Measurements from ENCODE around the gene C2CD2.

C2CD2 gene

GRCh38 chr21:41861255-41861654 is 92.6 kb downstream of the C2CD2 start:
- no peak for DNase-seq

GRCh38 chr21:41859297-41859980 is 94.4 kb downstream of the C2CD2 start:
- DNase-seq, result no peak

- DNase-seq, result no peak
These were observed 95.1 kb downstream of the C2CD2 start for GRCh38 chr21:41858466-41859296.

- no peak for DNase-seq
These were observed 96.0 kb downstream of the C2CD2 start for GRCh38 chr21:41857771-41858300.

- no peak for DNase-seq
These were observed 97.2 kb downstream of the C2CD2 start for GRCh38 chr21:41856572-41856971.

DNA sequence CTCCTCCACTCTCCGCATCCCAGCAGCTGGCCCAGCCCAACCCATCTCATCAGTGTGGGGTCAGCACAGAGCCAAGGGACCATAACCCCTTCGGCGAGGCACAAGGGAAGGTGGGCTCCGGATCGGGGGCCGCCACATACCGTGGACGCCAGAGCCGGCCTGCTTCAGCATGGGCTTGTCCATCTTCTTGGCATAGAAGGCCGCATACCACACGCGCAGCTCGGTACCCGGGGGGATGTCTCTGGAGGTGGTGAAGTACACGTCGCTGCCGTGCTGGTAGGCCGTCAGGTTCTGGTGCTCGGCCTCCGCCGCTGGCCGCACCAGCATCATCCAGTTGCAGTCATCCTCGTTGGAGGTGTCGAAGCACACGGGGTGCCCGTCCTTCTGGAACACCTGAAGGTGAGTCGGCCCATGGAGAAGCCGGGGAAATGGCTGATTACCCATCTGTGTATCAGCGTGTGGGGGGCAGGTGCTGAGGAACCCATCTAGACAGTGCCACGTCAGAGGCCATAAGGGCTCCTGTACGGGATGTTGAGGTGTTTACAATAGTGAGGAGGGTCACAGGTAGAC is 99.3 kb downstream of the C2CD2 start:
- no peak for DNase-seq

DNA sequence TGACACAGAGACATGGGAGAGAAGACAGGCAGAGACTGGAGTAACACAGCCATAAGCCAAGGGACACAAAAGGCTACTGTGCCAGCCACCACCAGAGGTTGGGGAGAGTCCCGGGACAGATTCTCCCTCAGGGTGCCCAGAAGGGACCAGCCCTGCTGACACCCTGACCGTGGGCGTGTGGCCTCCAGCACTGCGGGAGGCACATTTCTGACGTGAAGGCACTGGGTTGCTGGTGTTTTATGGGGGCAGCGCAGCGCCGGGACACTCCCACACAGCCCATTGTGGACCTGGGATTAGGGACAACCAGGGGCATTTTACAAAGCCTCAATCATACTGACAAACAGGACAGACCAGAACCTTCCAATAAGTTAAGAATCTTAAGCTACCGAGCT is 100.9 kb downstream of the C2CD2 start:
- DNase-seq, result no peak

DNA sequence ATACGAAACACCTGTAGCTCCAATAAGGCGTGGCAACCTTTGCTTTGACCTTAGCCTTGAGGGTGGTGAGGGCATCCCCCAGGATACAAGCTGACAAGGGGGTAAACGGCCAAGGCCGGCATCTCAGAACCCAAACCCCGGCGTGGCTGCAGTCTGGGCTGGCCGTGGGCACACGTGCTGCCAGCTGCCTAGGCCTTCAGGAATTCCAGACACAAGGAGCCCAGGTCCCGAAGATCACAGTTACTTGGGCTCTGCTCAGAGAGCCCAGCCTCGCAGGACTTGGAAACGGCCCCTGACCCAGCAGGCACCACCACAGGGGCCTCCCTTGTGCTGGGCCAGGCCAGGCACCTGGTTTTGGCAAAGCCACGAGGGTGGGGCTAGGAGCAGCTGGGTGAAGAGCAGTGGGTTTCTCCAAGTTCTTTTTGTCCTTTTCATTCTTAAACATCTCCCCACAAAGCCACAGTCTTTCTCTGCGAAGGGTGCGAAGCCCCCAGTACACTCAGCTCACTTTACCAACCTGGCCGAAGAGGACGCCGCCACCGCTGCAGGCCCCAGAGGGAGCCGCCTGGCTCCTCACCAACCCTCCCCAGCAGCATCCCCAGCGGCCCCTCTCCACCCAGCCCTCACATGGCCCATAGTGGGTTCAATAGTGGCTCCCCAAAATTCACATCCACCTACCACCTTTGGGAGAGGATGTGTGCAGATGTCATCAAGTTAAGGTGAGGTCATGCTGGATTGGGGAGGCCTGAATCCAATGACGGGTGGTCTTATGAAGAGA is 101.5 kb downstream of the C2CD2 start:
- DNase-seq, result no peak

DNA sequence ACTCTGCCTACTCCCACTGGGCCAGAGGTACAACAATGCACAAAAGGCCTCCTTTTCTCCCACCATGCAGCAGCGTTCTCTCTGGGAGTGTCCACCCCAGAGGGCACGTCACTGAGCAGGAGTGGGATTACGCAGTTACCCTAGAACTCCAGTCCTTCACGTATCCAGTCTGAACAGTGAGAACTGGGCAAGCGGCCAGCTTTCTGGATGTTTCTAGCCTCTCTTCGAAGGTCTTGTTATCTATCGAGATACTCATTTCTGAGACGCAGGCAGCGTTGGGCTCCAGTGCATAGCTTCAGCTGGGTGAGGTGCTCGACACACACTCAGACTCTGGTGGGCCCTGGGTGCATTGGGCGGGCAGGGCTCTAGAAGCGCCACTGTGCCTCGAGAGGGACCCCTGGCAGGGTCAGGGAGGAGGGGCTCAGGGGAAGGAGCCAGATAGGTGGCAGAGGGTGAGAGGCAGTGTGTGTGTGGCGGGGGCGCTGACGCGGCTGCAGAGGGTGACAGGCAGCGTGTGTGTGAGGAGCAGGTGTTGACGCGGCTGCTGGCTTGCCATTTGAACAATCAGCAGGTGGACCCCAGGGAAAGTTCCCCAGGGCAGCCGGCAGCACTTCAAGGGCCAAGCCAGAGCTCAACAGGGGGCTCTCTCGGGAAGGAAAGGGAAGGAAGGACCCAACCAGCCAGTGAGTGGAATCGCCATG is 102.6 kb downstream of the C2CD2 start:
- DNase-seq, result no peak

DNA sequence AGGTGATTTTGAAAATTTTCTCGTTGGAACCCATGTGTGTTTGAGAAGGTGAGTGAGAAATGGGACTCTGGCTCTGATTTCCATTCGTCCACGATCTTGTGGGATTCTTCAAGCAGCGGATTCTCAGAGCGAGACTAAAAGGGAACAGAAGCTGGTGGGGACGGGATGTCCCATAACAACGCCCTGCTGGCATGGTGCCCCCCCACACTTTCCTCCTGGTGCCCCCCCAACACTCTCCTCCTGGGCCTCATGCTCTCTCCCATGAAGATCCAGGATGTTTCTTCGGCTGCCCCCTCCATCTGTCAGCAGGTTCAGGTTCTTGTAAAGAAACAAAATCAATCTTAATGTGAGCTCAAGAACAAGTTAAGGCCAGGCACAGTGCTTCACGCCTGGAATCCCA is 103.7 kb downstream of the C2CD2 start:
- DNase-seq, result no peak

DNA sequence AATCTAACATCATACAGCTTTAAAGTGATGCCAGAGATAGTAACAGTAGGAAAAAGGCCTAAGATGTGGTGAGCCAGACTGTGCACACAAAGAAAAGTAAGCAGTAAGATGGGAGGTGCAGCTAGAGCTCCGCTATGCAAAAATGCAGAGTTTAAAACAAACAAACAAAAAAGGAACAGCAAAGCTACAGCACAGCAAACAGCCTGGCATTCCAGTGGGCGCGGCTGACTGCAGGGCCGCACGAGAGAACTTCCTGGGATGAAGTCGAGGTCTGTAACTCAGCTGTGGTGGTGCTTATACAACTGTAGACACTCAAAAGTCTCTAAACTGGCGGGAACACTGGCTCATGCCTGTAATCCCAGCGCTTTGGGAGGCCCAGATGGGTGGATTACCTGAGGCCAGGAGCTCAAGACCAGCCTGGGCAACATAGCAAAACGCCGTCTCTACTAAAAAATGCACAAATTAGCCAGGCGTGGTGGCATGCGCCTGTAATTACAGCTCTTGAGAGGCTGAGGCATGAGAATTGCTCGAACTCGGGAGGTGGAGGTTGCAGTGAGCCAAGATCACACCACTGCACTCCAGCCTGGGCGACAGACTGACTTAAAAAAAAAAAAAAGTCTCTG is 104.7 kb downstream of the C2CD2 start:
- DNase-seq, result no peak

- no peak for DNase-seq
These were observed 105.3 kb downstream of the C2CD2 start for GRCh38 chr21:41848533-41848932.

DNA sequence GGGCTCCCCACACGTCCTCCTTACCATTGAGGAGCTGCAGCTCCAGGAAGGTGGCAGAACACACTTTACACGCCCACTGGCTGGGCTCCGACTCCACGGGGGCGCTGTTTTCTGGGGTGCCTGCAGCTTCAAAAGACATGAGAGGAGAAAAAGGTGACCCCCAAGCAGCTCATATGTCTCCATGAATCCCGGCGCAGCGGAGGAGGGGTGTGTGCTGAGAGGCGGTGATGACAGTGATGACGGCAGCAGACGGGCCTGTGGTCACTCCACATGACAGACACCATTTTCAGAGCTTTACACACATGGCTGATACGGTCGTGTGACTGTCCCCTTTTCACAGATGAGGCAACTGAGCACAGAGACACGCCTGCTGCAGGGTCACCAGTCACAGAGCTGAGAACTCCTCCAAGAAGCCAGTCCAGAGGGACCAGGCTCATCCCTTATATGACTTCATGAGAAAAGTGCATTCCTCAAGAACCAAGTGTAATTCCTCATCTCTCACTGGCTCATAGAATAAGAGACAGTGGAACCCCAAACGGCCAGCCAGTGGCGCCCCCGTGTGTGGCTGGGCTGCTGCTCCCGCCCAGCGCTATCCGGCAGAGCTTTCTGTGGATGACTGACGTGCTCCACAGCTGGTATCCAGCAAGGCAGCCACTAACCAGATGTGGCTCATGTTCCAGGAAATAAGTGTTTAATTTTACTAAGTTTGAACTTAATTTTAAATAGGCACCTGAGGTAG is 106.6 kb downstream of the C2CD2 start:
- no peak for DNase-seq

DNA sequence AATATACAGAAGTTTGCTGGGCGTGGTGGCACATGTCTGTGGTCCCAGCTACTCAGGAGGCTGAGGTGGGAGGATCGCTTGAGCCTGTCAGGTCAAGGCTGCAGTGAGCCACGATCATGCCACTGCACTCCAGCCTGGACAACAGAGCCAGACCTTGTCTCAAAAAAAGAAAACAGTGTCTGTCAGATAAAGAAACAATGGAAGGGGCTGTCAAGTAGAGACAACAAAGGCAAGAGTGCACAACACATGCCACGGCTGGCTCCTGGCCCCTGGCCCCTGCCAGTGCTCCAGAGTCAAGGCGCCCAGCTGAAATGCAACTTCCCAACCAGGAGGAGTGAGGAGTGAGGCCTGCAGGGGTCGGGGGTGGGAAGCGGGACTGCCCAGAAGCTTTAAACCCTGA is 107.3 kb downstream of the C2CD2 start:
- DNase-seq, result no peak

DNA sequence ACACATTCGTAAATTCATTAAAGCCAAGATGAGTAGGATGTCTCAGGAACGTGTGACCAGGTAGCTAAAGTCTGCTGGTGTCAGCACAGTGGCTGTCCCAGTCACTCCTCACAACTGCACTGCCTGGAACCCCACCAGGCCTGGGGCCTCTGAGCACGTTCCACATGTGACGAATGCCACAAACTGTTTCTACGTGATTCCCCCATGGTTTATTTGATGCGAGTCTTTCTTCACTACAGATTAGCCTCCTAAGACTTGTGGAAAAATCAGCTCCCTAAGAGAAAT is 107.8 kb downstream of the C2CD2 start:
- DNase-seq, result no peak

DNA sequence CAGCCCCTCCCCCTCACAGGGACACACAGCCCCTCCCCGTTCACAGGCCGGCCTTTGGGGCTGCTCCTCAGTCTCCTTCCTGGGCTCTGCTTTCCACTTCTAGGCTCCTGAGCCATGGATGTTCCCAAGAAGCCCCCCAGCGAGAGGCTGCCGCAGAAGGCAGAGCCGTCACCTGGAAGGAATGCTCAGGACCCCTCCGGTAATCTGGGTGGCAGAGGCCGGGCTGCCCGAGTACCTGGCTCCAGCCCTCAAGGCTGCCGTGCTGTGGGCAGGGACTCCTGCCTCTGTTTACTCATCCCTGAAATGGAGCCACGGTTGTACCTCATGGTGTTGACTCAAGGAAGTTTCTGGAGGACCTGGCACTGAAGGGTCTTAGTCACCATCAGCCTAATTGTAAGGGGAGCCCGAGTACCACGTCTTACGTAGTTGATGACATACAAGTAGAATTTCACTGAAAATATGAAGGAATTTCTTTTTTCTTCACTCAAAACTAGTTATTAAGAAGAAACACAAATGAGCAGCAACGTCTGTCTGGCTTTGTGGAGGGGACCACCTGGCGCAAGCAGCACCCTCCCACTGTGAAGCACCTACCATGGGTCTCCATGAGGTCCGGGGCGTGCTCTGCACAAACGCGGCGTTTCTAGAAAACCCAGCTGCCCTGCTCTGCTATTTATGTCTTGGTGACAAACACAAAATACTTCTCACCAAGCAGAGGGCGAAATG is 108.3 kb downstream of the C2CD2 start:
- no peak for DNase-seq

DNA sequence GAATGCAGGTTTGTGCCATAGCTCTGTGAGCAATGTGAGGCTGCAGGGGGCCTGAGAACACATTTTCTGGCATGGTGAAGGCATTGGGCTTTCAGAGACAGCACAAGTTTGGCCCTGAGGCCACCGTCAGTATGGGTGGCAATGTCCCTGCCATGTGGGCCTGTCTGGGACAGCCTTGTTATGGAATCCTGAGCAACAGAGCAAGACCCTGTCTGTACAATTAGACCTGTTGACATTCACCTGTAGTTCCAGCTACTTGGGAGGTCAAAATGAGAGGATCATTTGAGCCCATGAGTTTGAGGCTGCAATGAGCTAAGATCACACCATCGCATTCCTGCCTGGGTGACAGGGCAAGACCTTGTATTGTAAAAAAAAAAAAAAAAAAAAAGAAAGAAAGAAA is 110.2 kb downstream of the C2CD2 start:
- DNase-seq, result no peak

- no peak for DNase-seq
These were observed 112.9 kb downstream of the C2CD2 start for GRCh38 chr21:41840880-41841279.

GRCh38 chr21:41839387-41840000 is 114.3 kb downstream of the C2CD2 start:
- no peak for DNase-seq

- DNase-seq, result no peak
These were observed 116.0 kb downstream of the C2CD2 start for GRCh38 chr21:41837756-41838297.

Measured in femur (tissue), 1 donor.